Parathyroid adenoma (tissue), 2 donors: Measurements from ENCODE around the gene PFKFB2.

Source experiments
- H2AFZ ChIP-seq: fragments of 300-600 bp; sonication (generic); one replicate; pipeline ENCODE4 v1.7.0; 2017; ENCODE audit warnings: antibody characterized with exemption, mild to moderate bottlenecking
- H3K27ac ChIP-seq: fragments of 300-600 bp; sonication (generic); one replicate; pipeline ENCODE4 v1.7.0; 2017
- H3K27me3 ChIP-seq: fragments of 300-600 bp; sonication (generic); one replicate; pipeline ENCODE4 v1.7.0; 2017; ENCODE audit warnings: low read length; ENCODE audit not compliant: control insufficient read depth, insufficient read depth
- H3K36me3 ChIP-seq: fragments of 300-600 bp; sonication (generic); one replicate; pipeline ENCODE4 v1.7.0; 2017; ENCODE audit warnings: low read length; ENCODE audit not compliant: control insufficient read depth, insufficient read depth
- H3K4me1 ChIP-seq: fragments of 300-600 bp; sonication (generic); one replicate; pipeline ENCODE4 v1.7.0; 2017; ENCODE audit warnings: control low read depth
- H3K4me2 ChIP-seq: fragments of 300-600 bp; sonication (generic); one replicate; pipeline ENCODE4 v1.7.0; 2017; ENCODE audit warnings: low read length
- H3K4me3 ChIP-seq: fragments of 300-600 bp; sonication (generic); one replicate; pipeline ENCODE4 v1.7.0; 2017; ENCODE audit warnings: low read depth, low read length
- H3K79me2 ChIP-seq: fragments of 300-600 bp; sonication (generic); one replicate; pipeline ENCODE4 v1.7.0; 2017; ENCODE audit warnings: control low read depth
- H3K9ac ChIP-seq: fragments of 300-600 bp; sonication (generic); one replicate; pipeline ENCODE4 v1.7.0; 2017; ENCODE audit warnings: mild to moderate bottlenecking
- H3K9me3 ChIP-seq: fragments of 300-600 bp; sonication (generic); one replicate; pipeline ENCODE4 v1.7.0; 2017; ENCODE audit warnings: low read length; ENCODE audit not compliant: control insufficient read depth
- CTCF ChIP-seq: fragments of 300-600 bp; sonication (generic); IDR thresholded peaks from one replicate; pipeline ENCODE4 v1.7.0; 2017; ENCODE audit warnings: antibody characterized with exemption, mild to moderate bottlenecking
- donor health status: primary hyperparathyroidism.

PFKFB2 gene

GRCh38 chr1:207077012-207077411 lies 23.9 kb downstream of the PFKFB2 start:
- Histone ChIP-seq H3K9ac (no peak overlapping the region), H3K27me3 (no peaks in the 10 kb centered on the region), H3K4me2 (no peak overlapping the region), H3K9me3 (no peaks in the 10 kb centered on the region), H3K79me2 (no peaks in the 10 kb centered on the region), H3K4me1 (no peaks in the 10 kb centered on the region), H3K36me3 (no peaks in the 10 kb centered on the region), H3K4me3 (no peak overlapping the region), H2AFZ (no peak overlapping the region), H3K27ac (no peak overlapping the region)
- TF ChIP-seq CTCF, result no peak

- H3K4me1 ChIP-seq, result no peaks in the 10 kb centered on the region
- H3K9me3 ChIP-seq, result no peaks in the 10 kb centered on the region
- H3K9ac ChIP-seq, result no peak overlapping the region
- H3K4me3 ChIP-seq, result no peak overlapping the region
- H3K36me3 ChIP-seq, result no peaks in the 10 kb centered on the region
- TF ChIP-seq CTCF, result peak; percentile 76
- no peaks in the 10 kb centered on the region for H3K27me3 ChIP-seq
- no peaks in the 10 kb centered on the region for H3K79me2 ChIP-seq
- no peak overlapping the region for H3K4me2 ChIP-seq
- H3K27ac ChIP-seq, result no peak overlapping the region
- H2AFZ ChIP-seq, result no peak overlapping the region
These were observed 24.6 kb downstream of the PFKFB2 start for GRCh38 chr1:207077470-207078377.

- no peaks in the 10 kb centered on the region for H3K27me3 ChIP-seq
- no peak overlapping the region for H3K9ac ChIP-seq
- no peak overlapping the region for H3K4me2 ChIP-seq
- H3K79me2 ChIP-seq, result no peaks in the 10 kb centered on the region
- no peaks in the 10 kb centered on the region for H3K36me3 ChIP-seq
- H3K9me3 ChIP-seq, result no peaks in the 10 kb centered on the region
- no peak overlapping the region for H2AFZ ChIP-seq
- no peak for TF ChIP-seq CTCF
- no peaks in the 10 kb centered on the region for H3K4me1 ChIP-seq
- no peak overlapping the region for H3K4me3 ChIP-seq
- no peak overlapping the region for H3K27ac ChIP-seq
These were observed 25.6 kb downstream of the PFKFB2 start for GRCh38 chr1:207078578-207079132.

GRCh38 chr1:207079706-207080241 lies 26.7 kb downstream of the PFKFB2 start:
- Histone ChIP-seq H3K9me3 (no peaks in the 10 kb centered on the region), H3K4me1 (no peaks in the 10 kb centered on the region), H3K36me3 (no peaks in the 10 kb centered on the region), H3K4me3 (no peak overlapping the region), H3K27ac (no peak overlapping the region), H2AFZ (no peak overlapping the region), H3K4me2 (no peak overlapping the region), H3K9ac (no peak overlapping the region), H3K79me2 (no peaks in the 10 kb centered on the region), H3K27me3 (no peaks in the 10 kb centered on the region)
- TF ChIP-seq CTCF, result no peak
